Karpas-422 (cell line): Measurements from ENCODE around the gene JAKMIP1. TPM values are rescaled to one million over a fixed set of nuclear protein-coding genes. Genes with fewer than 3 reads are reported as not detected.
"Not testable (repeated sequence)": the region's sequence is repeated elsewhere in the genome, so short reads cannot be mapped to it uniquely, and the experiment has no call there.

Experiments
- DNase-seq: peaks from one replicate; pipeline ENCODE4 v3.0.0-alpha.2; 2015
- H2AFZ ChIP-seq: fragments of 200-600 bp; sonication (generic); 2 replicates; pipeline ENCODE4 v1.6.1; 2014; ENCODE audit warnings: antibody characterized with exemption, low read length, mixed read lengths
- H3K27ac ChIP-seq: fragments of 200-600 bp; sonication (generic); 2 replicates; pipeline ENCODE4 v1.5.1; 2014; ENCODE audit warnings: mild to moderate bottlenecking, low read length, moderate library complexity
- H3K27me3 ChIP-seq: fragments of 200-600 bp; sonication (generic); 2 replicates; pipeline ENCODE4 v1.6.1; 2014; ENCODE audit warnings: low read length, mixed read lengths
- H3K36me3 ChIP-seq: fragments of 200-600 bp; sonication (generic); 2 replicates; pipeline ENCODE4 v1.6.1; 2014; ENCODE audit warnings: low read length, mixed read lengths; ENCODE audit not compliant: insufficient read depth
- H3K4me1 ChIP-seq: fragments of 200-600 bp; sonication (generic); 2 replicates; pipeline ENCODE4 v1.6.1; 2014; ENCODE audit warnings: mild to moderate bottlenecking, low read length, mixed read lengths
- H3K4me2 ChIP-seq: fragments of 200-600 bp; sonication (generic); 2 replicates; pipeline ENCODE4 v1.6.1; 2014; ENCODE audit warnings: low read length, low read depth, mild to moderate bottlenecking; ENCODE audit not compliant: poor library complexity, severe bottlenecking
- H3K4me3 ChIP-seq: fragments of 200-600 bp; sonication (generic); 2 replicates; pipeline ENCODE4 v1.5.1; 2014; ENCODE audit warnings: mild to moderate bottlenecking, antibody characterized with exemption, low read length, mixed read lengths
- H3K79me2 ChIP-seq: fragments of 200-600 bp; sonication (generic); 2 replicates; pipeline ENCODE4 v1.6.1; 2014; ENCODE audit warnings: mild to moderate bottlenecking, low read length, mixed read lengths
- H3K9ac ChIP-seq: fragments of 200-600 bp; sonication (generic); 2 replicates; pipeline ENCODE4 v1.6.0; 2014; ENCODE audit warnings: low read length
- H3K9me2 ChIP-seq: fragments of 200-600 bp; sonication (generic), shearing (Covaris generic); replicated peaks from 2 replicates; pipeline ENCODE4 v1.6.0; 2014; ENCODE audit warnings: mild to moderate bottlenecking, low read length, moderate library complexity; ENCODE audit not compliant: insufficient read depth
- H3K9me3 ChIP-seq: fragments of 300-700, 200-600 bp; sonication (generic); 2 replicates; pipeline ENCODE4 v1.6.1; 2014; ENCODE audit warnings: low read length, mixed read lengths
- H4K20me1 ChIP-seq: fragments of 200-600 bp; sonication (generic); 2 replicates; pipeline ENCODE4 v1.6.1; 2014; ENCODE audit warnings: mild to moderate bottlenecking, antibody characterized with exemption, low read length, low read depth; ENCODE audit not compliant: insufficient read depth
- total RNA-seq: library from RNA; depleted of rRNA; stranded (reverse); fragments of >200 nt; shearing (Covaris generic); gene quantifications from 2 replicates; pipeline ENCODE4 v1.2.3, GENCODE V29; 2014; ENCODE audit warnings: low replicate concordance

The JAKMIP1 gene
- total RNA-seq, 1 experiment from 2014 or later, result not detected

- Histone ChIP-seq H3K9ac (peak overlapping the region; percentile 34), H3K4me3 (peak overlapping the region; percentile 25; the same call in 1 of the 2 replicates), H3K4me1 (peaks cover 98% of the 10 kb centered on the region), H3K27ac (peak overlapping the region; percentile 84), H3K4me2 (peak overlapping the region; percentile 42)
- H3K9me2 ChIP-seq, H3K9me3 ChIP-seq, H4K20me1 ChIP-seq, H3K27me3 ChIP-seq, H2AFZ ChIP-seq, H3K79me2 ChIP-seq, H3K36me3 ChIP-seq, DNase-seq: not testable (repeated sequence)
These were observed 207.0 kb downstream of the JAKMIP1 start for GRCh38 chr4:5993346-5993745.

GRCh38 chr4:5992828-5993321 is 207.5 kb downstream of the JAKMIP1 start:
- DNase-seq, result peak; percentile 98
- Histone ChIP-seq H3K4me2 (peak overlapping the region; percentile 42), H2AFZ (no peak overlapping the region), H3K36me3 (no peaks in the 10 kb centered on the region), H3K9ac (peak overlapping the region; percentile 34), H3K79me2 (no peaks in the 10 kb centered on the region), H3K9me3 (no peaks in the 10 kb centered on the region), H4K20me1 (no peaks in the 10 kb centered on the region), H3K4me3 (peak overlapping the region; percentile 25; the same call in 1 of the 2 replicates), H3K27ac (peak overlapping the region; percentile 84), H3K4me1 (peaks cover 98% of the 10 kb centered on the region), H3K27me3 (no peaks in the 10 kb centered on the region), H3K9me2 (no peaks in the 10 kb centered on the region)

- Histone ChIP-seq H3K27ac (peak overlapping the region; percentile 84), H3K79me2 (no peaks in the 10 kb centered on the region), H3K9ac (peak overlapping the region; percentile 51; the same call in 1 of the 2 replicates), H3K9me2 (no peaks in the 10 kb centered on the region), H4K20me1 (no peaks in the 10 kb centered on the region), H3K27me3 (no peaks in the 10 kb centered on the region), H3K9me3 (no peaks in the 10 kb centered on the region), H3K4me3 (no peak overlapping the region), H3K4me2 (peak overlapping the region; percentile 52), H2AFZ (no peak overlapping the region), H3K4me1 (peaks cover 98% of the 10 kb centered on the region), H3K36me3 (no peaks in the 10 kb centered on the region)
- DNase-seq, result no peak
These were observed 208.1 kb downstream of the JAKMIP1 start for GRCh38 chr4:5992171-5992827.

- peak; percentile 86 for DNase-seq
These were observed 208.9 kb downstream of the JAKMIP1 start for GRCh38 chr4:5991405-5991804.

GRCh38 chr4:5990446-5991160 is 209.7 kb downstream of the JAKMIP1 start:
- Histone ChIP-seq H3K27ac (peak overlapping the region; percentile 84), H4K20me1 (no peaks in the 10 kb centered on the region), H3K4me3 (no peak overlapping the region), H3K9me2 (no peaks in the 10 kb centered on the region), H3K9ac (peak overlapping the region; percentile 51; the same call in 1 of the 2 replicates), H3K9me3 (no peaks in the 10 kb centered on the region), H3K36me3 (no peaks in the 10 kb centered on the region), H3K4me1 (peaks cover 81% of the 10 kb centered on the region), H3K79me2 (no peaks in the 10 kb centered on the region), H3K4me2 (peak overlapping the region; percentile 52), H2AFZ (no peak overlapping the region), H3K27me3 (no peaks in the 10 kb centered on the region)
- DNase-seq, result no peak

More at GRCh38 chr4:5991405-5991804, 208.9 kb downstream of the JAKMIP1 start:
- no peak overlapping the region; the same call in 1 of the 2 replicates for H3K4me3 ChIP-seq
- H3K4me1 ChIP-seq, result peaks cover 89% of the 10 kb centered on the region
- H3K4me2 ChIP-seq, result peak overlapping the region; percentile 52
- no peak overlapping the region for H2AFZ ChIP-seq
- H4K20me1 ChIP-seq, result no peaks in the 10 kb centered on the region
- H3K27me3 ChIP-seq, result no peaks in the 10 kb centered on the region
- H3K9ac ChIP-seq, result peak overlapping the region; percentile 51
- peak overlapping the region; percentile 84 for H3K27ac ChIP-seq
- H3K36me3 ChIP-seq, result no peaks in the 10 kb centered on the region
- no peaks in the 10 kb centered on the region for H3K9me3 ChIP-seq
- H3K79me2 ChIP-seq, result no peaks in the 10 kb centered on the region
- no peaks in the 10 kb centered on the region for H3K9me2 ChIP-seq

GRCh38 chr4:5989236-5990225 is 210.8 kb downstream of the JAKMIP1 start:
- no peak overlapping the region for H3K9ac ChIP-seq
- H3K27ac ChIP-seq, result no peak overlapping the region
- no peaks in the 10 kb centered on the region for H3K27me3 ChIP-seq
- DNase-seq, result no peak
- H2AFZ ChIP-seq, result no peak overlapping the region
- H4K20me1 ChIP-seq, result no peaks in the 10 kb centered on the region
- H3K4me3 ChIP-seq, result no peak overlapping the region
- no peaks in the 10 kb centered on the region for H3K9me2 ChIP-seq
- H3K79me2 ChIP-seq, result no peaks in the 10 kb centered on the region
- peaks cover 70% of the 10 kb centered on the region for H3K4me1 ChIP-seq
- H3K36me3 ChIP-seq, result no peaks in the 10 kb centered on the region; the same call in 1 of the 2 replicates
- no peak overlapping the region for H3K4me2 ChIP-seq
- peaks cover 5% of the 10 kb centered on the region; the same call in 1 of the 2 replicates for H3K9me3 ChIP-seq

GRCh38 chr4:5988086-5988845 is 212.1 kb downstream of the JAKMIP1 start:
- peak overlapping the region; percentile 57 for H3K27ac ChIP-seq
- no peaks in the 10 kb centered on the region for H3K9me2 ChIP-seq
- peak overlapping the region; percentile 10; the same call in 1 of the 2 replicates for H3K4me3 ChIP-seq
- peaks cover 16% of the 10 kb centered on the region for H3K9me3 ChIP-seq
- no peaks in the 10 kb centered on the region for H3K79me2 ChIP-seq
- peak overlapping the region; percentile 45 for H3K4me2 ChIP-seq
- peaks cover 6% of the 10 kb centered on the region for H3K27me3 ChIP-seq
- H4K20me1 ChIP-seq, result no peaks in the 10 kb centered on the region
- no peaks in the 10 kb centered on the region; the same call in 1 of the 2 replicates for H3K36me3 ChIP-seq
- H2AFZ ChIP-seq, result no peak overlapping the region
- peak overlapping the region; percentile 39; the same call in 1 of the 2 replicates for H3K9ac ChIP-seq
- peak; percentile 84 for DNase-seq
- peaks cover 59% of the 10 kb centered on the region for H3K4me1 ChIP-seq
